Ovary (tissue), 10 donors: ENCODE results near the gene PIAS3. TPM values are rescaled to one million over a fixed set of nuclear protein-coding genes. Genes with fewer than 3 reads are reported as not detected.

ENCODE experiments used
- DNase-seq, 5 donors: peaks; one replicate each; pipeline ENCODE4 v3.0.0-alpha.2; 2019 to 2020
- H3K27ac ChIP-seq, 2 donors: fragments of 200-600 bp; one replicate each; pipeline versions ENCODE4 v1.5.1 to v1.8.0; 2019 to 2022
- H3K27me3 ChIP-seq: fragments of 200-600 bp; one replicate; pipeline ENCODE4 v1.8.0; 2022
- H3K36me3 ChIP-seq: fragments of 200-600 bp; sonication (generic); one replicate; pipeline ENCODE4 v1.5.1; 2019
- H3K4me1 ChIP-seq: one replicate; pipeline ENCODE4 v1.8.1; 2013; ENCODE audit warnings: mild to moderate bottlenecking, moderate library complexity; ENCODE audit not compliant: insufficient read depth
- H3K4me3 ChIP-seq: fragments of 200-600 bp; sonication (generic); one replicate; pipeline ENCODE4 v1.5.1; 2017
- H3K9me3 ChIP-seq, 2 donors: fragments of 200-600 bp in 1 of 2; sonication (generic) in 1 of 2; one replicate each; pipeline versions ENCODE4 v1.5.1 to v1.8.1; 2013 to 2019; ENCODE audit warnings: mild to moderate bottlenecking in 1 of 2, moderate library complexity in 1 of 2
- EP300 ChIP-seq: sonication (generic); formaldehyde crosslinking; IDR thresholded peaks from one replicate; pipeline ENCODE4 v1.6.1; 2017; ENCODE audit warnings: antibody characterized with exemption
- POLR2A ChIP-seq: fragments of 450-650 bp; IDR thresholded peaks from one replicate; pipeline ENCODE4 v1.6.1; 2017; ENCODE audit warnings: antibody characterized with exemption, mild to moderate bottlenecking, moderate library complexity
- WGBS, 3 donors: extraction: QIAGEN DNeasy Blood & Tissue Kit in 1 of 3; methylation state at CpG; one replicate each; pipeline versions ENCODE4 v1.1.5 to v1.1.7; 2013 to 2017; 5-methylcytosine and 5-hydroxymethylcytosine counted together
- intact Hi-C, 4 donors: fragments of 100-400 bp; cut with DNase I; formaldehyde crosslinking; loops; one replicate each; pipeline versions ENCODE4 v1.11.0 to v1.15.1; 2022 to 2023
- long read RNA-seq, 3 donors: library from polyadenylated mRNA in 2 of 3; unstranded in 2 of 3; transcript quantifications; one replicate each; pipeline ENCODE4 v2.0.0 and lab custom pipeline, GENCODE V29; 2021 to 2026
- polyA plus RNA-seq, 2 donors: library from polyadenylated mRNA; stranded (reverse); fragments of 200-250 nt in 1 of 2; fragments of 350-450 nt in 1 of 2; fragmentation: Illumina TruSeq in 1 of 2; extraction: RNeasy Lipid Tissue Mini Kit (QIAGEN cat#74804) in 1 of 2; gene quantifications; one replicate each; pipeline ENCODE4 v1.2.3, GENCODE V29; 2013 to 2014
- total RNA-seq, 7 donors: library from RNA; depleted of rRNA in 2 of 7; stranded (reverse); fragments of >200 nt in 2 of 7; fragmentation: NEBNext Ultra II Directional in 3 of 7; extraction: Animal tissue kit (Norgen Biotek cat#: 25700) in 3 of 7; gene quantifications; one replicate each; pipeline versions ENCODE4 v1.1.0 to v1.2.4, GENCODE V29; 2016 to 2023
- TF ChIP-seq, protein P1 (sequence below), 3 donors: fragments of 450-650 bp in 2 of 3; fragments of 200-600 bp in 1 of 3; IDR thresholded peaks; one replicate each; pipeline versions ENCODE4 v1.5.1 to v1.8.0; 2016 to 2022; ENCODE audit warnings: antibody characterized with exemption in 3 of 3, mild to moderate bottlenecking in 1 of 3
- donor health status: DM: no; HTN: no; CAD: no; lungs with moderate emphysema.
- donor health status: DM: no; HTN: no; CAD: no.
- donor health status: Bipolar disorder and iron deficiency.
- donor health status: DM: yes; HTN: yes; CAD: no.
- donor health status: DM: no; HTN: no; CAD: no.
- donor health status: DM: yes; HTN: yes; CAD: no.

PIAS3 gene
- total RNA-seq: 10 to 100 TPM; 22.9 to 64.1 (median 40.1) TPM
- 10 to 100 TPM; 30.5 to 33.8 TPM for polyA plus RNA-seq
- long read RNA-seq, donor 1, transcript PIAS3-207 (7 exons, 2,679 nt): major isoform, 16 of 137 reads
- long read RNA-seq, donor 1, partial matches to known transcripts: 99 of 137 reads
- long read RNA-seq, donor 1, other reads (novel, unspliced or antisense): 19 of 137 reads
- long read RNA-seq, donor 2, transcript PIAS3-203 (14 exons, 2,901 nt): major isoform, 5 of 14 reads
- long read RNA-seq, donor 2, partial matches to known transcripts: 0 of 14 reads
- long read RNA-seq, donor 2, other reads (novel, unspliced or antisense): 8 of 14 reads
- long read RNA-seq, donor 3, transcript PIAS3-207 (7 exons, 2,679 nt): minor isoform, 6 of 112 reads
- long read RNA-seq, donor 3, transcript PIAS3-203 (14 exons, 2,901 nt): major isoform, 29 of 112 reads
- long read RNA-seq, donor 3, partial matches to known transcripts: 34 of 112 reads
- long read RNA-seq, donor 3, other reads (novel, unspliced or antisense): 43 of 112 reads

DNA sequence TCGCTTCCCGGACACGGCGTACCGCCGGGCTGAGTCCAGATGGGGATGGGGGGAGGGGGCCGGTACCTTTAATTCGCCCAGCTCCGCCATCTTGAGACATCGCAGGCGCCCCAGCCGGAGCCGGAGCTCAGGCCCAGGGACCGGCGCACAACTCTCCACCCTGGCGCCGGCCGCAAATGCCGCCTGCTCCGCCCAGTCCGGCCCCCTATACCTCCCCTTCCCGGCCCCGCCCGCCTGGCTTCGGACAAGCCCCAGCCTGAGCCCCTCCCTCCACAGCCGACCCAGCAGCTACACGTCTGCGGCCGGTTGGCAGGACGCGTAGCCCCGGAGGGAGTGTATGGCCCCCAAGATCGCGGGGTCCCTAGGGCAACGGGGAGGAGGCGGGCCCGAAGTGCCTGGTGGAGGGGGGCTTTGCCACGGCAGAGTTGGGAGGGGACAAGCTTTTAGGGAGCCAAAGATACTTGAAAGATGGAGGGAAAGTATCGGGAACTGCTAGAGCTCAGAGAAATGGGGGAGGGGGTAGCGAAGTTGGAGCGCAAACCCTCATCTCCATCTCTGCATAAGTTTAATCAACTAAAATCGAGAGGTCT lies at the start of gene PIAS3:
Gene PIAS3, minus strand, starts transcription at position 181 of the 590 bp plus-strand sequence. Its CDS starts 91 bp downstream, at position 90.
- DNase-seq: peak; percentile 93 to 95 (median 95)
- H3K9me3 ChIP-seq: no peaks in the 10 kb centered on the region
- TF ChIP-seq, protein P1, sequence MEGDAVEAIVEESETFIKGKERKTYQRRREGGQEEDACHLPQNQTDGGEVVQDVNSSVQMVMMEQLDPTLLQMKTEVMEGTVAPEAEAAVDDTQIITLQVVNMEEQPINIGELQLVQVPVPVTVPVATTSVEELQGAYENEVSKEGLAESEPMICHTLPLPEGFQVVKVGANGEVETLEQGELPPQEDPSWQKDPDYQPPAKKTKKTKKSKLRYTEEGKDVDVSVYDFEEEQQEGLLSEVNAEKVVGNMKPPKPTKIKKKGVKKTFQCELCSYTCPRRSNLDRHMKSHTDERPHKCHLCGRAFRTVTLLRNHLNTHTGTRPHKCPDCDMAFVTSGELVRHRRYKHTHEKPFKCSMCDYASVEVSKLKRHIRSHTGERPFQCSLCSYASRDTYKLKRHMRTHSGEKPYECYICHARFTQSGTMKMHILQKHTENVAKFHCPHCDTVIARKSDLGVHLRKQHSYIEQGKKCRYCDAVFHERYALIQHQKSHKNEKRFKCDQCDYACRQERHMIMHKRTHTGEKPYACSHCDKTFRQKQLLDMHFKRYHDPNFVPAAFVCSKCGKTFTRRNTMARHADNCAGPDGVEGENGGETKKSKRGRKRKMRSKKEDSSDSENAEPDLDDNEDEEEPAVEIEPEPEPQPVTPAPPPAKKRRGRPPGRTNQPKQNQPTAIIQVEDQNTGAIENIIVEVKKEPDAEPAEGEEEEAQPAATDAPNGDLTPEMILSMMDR (IDR thresholded peaks at IDR 0.05): no peak
- TF ChIP-seq POLR2A (peak; percentile 66), EP300 (no peak)
- no peaks in the 10 kb centered on the region for H3K36me3 ChIP-seq
- intact Hi-C loops: loop anchor here in 1 of 4 donors (10.0 kb wide), 1 partner anchor 46 kb away; no protein-coding TSS in a partner anchor
- peak within 1 kb of the TSS; percentile 89 for H3K27ac ChIP-seq
- H3K27me3 ChIP-seq: no peaks in the 10 kb centered on the region
- H3K4me3 ChIP-seq: peak within 1 kb of the TSS; percentile 85
- WGBS, 3 donors: 0 to 1% (median 1%) methylated on average over 37 to 42 of the region's 42 CpGs
- peaks cover 3% of the 10 kb centered on the region for H3K4me1 ChIP-seq

DNA sequence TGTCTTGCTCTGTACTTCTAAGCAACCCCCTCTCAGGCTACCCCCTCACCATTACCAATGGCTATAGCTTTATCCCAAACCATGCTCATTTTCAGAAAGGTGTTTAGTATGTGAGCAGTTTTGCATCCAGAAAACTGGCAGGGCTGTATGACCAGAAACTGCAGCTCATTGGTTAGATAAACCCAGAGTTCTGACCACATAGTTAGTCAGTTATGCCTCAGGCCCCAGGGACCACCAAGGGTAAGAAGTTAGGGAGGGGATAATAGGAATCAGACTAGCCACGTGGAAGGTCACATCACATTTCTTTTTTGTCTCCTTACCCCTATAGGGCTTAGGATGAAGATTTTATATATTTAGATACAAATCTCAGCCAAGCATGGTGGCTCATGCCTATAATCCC lies 49.8 kb upstream of the PIAS3 start:
- no peaks in the 10 kb centered on the region for H3K9me3 ChIP-seq
- H3K4me3 ChIP-seq: no peak overlapping the region
- H3K36me3 ChIP-seq: no peaks in the 10 kb centered on the region
- 41 to 70% (median 57%) methylated on average over 1 of the region's 1 CpG for WGBS, 3 donors
- no peaks in the 10 kb centered on the region for H3K4me1 ChIP-seq
- H3K27me3 ChIP-seq: no peaks in the 10 kb centered on the region
- TF ChIP-seq POLR2A (no peak), EP300 (no peak)
- TF ChIP-seq, protein P1 (IDR thresholded peaks at IDR 0.05): no peak
- H3K27ac ChIP-seq: no peak overlapping the region
- no peak for DNase-seq
- intact Hi-C loops: loop anchor here in 1 of 4 donors (2.0 to 10.0 kb wide), 2 partner anchors 14 to 54 kb away; partner anchors contain the start of gene PIAS3

DNA sequence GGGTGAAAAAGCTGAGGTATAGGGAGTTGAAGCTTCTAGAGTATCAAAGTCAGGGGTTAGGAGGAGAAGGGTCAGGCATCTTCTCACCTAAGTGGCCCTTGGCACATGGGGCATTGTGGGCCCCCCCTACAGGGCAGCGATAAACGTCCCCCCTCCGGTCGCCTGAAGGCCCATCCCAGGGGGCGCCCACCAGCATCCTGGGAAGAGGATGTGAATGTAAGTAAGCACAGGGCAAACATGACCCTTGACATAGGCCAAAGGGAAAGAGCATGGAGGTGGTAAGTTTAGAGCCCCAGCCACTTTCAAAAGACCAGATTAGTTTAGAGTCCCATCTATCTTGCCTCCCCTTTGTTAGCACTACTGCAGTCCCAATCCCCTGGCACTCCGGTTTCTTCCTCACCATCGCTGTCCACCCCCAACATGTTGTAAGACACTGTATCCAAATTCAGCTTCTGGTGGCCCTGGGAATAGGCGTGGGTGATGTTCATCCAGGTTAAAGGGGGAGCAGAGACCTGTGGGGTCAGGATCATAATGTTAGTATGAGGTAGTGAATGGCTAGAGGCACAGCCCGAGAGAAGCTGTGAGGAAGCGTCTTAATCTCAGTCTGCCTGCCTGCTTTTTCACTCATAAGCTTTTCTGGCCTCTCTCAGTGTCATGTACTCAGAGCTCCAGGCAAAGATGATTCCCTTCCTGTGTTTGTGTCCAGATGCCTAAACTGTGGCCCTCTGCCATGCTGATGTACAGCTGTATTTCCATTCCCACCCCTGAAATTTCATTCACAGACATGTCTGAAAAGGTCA lies 48.3 kb upstream of the PIAS3 start:
- Histone ChIP-seq H3K9me3 (no peaks in the 10 kb centered on the region), H3K36me3 (no peaks in the 10 kb centered on the region), H3K4me3 (no peak overlapping the region), H3K4me1 (no peaks in the 10 kb centered on the region), H3K27me3 (no peaks in the 10 kb centered on the region), H3K27ac (no peak overlapping the region)
- no peak for TF ChIP-seq EP300
- no peak for TF ChIP-seq POLR2A
- TF ChIP-seq, protein P1 (IDR thresholded peaks at IDR 0.05): no peak
- WGBS, 3 donors: 75 to 77% (median 76%) methylated on average over 10 of the region's 10 CpGs
- intact Hi-C loops: loop anchor here in 1 of 4 donors (10.0 kb wide), 1 partner anchor 52 kb away; the partner anchor contains the start of gene PIAS3
- no peak for DNase-seq
